Smooth muscle cell (in vitro differentiated cells): ENCODE data around the gene SFMBT1. TPM values are rescaled to one million over a fixed set of nuclear protein-coding genes. Genes with fewer than 3 reads are reported as not detected.

ENCODE experiments used
- DNase-seq: peaks from one replicate; lab custom pipeline; 2025; ENCODE audit not compliant: unreplicated experiment; lab: John Stamatoyannopoulos, UW
- H2AFZ ChIP-seq: fragments of 200-600 bp; sonication (generic); 2 replicates; pipeline ENCODE4 v1.6.0; 2016; ENCODE audit warnings: antibody characterized with exemption, low read depth, mild to moderate bottlenecking
- H3F3A ChIP-seq: fragments of 200-600 bp; sonication (generic); 2 replicates; pipeline ENCODE4 v1.6.0; 2017; ENCODE audit warnings: antibody characterized with exemption, low read depth
- H3K27ac ChIP-seq: fragments of 200-600 bp; sonication (generic); 2 replicates; pipeline ENCODE4 v1.5.1; 2016; ENCODE audit warnings: low read depth, mild to moderate bottlenecking
- H3K27me3 ChIP-seq: fragments of 200-600 bp; sonication (generic); 2 replicates; pipeline ENCODE4 v1.6.1; 2016; ENCODE audit warnings: low read depth, mild to moderate bottlenecking
- H3K36me3 ChIP-seq: fragments of 200-600 bp; sonication (generic); 2 replicates; pipeline ENCODE4 v1.5.1; 2016; ENCODE audit warnings: low read depth
- H3K4me1 ChIP-seq: fragments of 200-600 bp; sonication (generic); 2 replicates; pipeline ENCODE4 v1.5.1; 2016; ENCODE audit warnings: low read depth
- H3K4me2 ChIP-seq: fragments of 200-600 bp; sonication (generic); 2 replicates; pipeline ENCODE4 v1.6.0; 2016; ENCODE audit warnings: mild to moderate bottlenecking
- H3K4me3 ChIP-seq: fragments of 200-600 bp; sonication (generic); 2 replicates; pipeline ENCODE4 v1.5.1; 2016; ENCODE audit warnings: mild to moderate bottlenecking
- H3K79me2 ChIP-seq: fragments of 200-600 bp; sonication (generic); 2 replicates; pipeline ENCODE4 v1.6.0; 2016; ENCODE audit warnings: low read depth, mild to moderate bottlenecking
- H3K9ac ChIP-seq: fragments of 200-600 bp; sonication (generic); 2 replicates; pipeline ENCODE4 v1.6.0; 2016; ENCODE audit warnings: low read depth
- H3K9me3 ChIP-seq: fragments of 200-600 bp; sonication (generic); replicated peaks from 2 replicates; pipeline ENCODE4 v1.5.1; 2016; ENCODE audit warnings: low read depth
- H4K20me1 ChIP-seq: fragments of 200-600 bp; sonication (generic); 2 replicates; pipeline ENCODE4 v1.6.0; 2016; ENCODE audit warnings: low read depth
- CTCF ChIP-seq: fragments of 200-600 bp; sonication (generic); IDR thresholded peaks from 2 replicates; pipeline ENCODE4 v1.5.1; 2017; ENCODE audit warnings: borderline replicate concordance, mild to moderate bottlenecking, antibody characterized with exemption; ENCODE audit not compliant: insufficient read depth, poor library complexity, severe bottlenecking
- WGBS: methylation state at CpG from one replicate; pipeline ENCODE4 v1.1.7; 2016; ENCODE audit warnings: low lambda C conversion rate; 5-methylcytosine and 5-hydroxymethylcytosine counted together
- polyA plus RNA-seq: library from polyadenylated mRNA; unstranded; fragments of >200 nt; fragmentation: Nextera tagmentation; extraction: Ambion mirVana; gene quantifications from 2 replicates; pipeline ENCODE4 v1.2.1, GENCODE V29; 2016
- total RNA-seq: library from RNA; depleted of rRNA; stranded (reverse); fragments of >200 nt; gene quantifications from 2 replicates; pipeline ENCODE4 v1.2.3, GENCODE V29; 2014

SFMBT1 gene
- total RNA-seq: 2.2 and 2.4 TPM in 2 replicates
- 1.3 and 1.4 TPM in 2 replicates for polyA plus RNA-seq

GRCh38 chr3:53045518-53046170 is at the start of gene SFMBT1:
Gene SFMBT1, minus strand, starts transcription at chr3:53046073. Its CDS starts 76,945 bp downstream, at chr3:52969128.
- H3K36me3 ChIP-seq: no peaks in the 10 kb centered on the region
- H3K27me3 ChIP-seq: peaks cover 27% of the 10 kb centered on the region
- no peaks in the 10 kb centered on the region for H3K9me3 ChIP-seq
- no peaks in the 10 kb centered on the region for H3K4me1 ChIP-seq
- no peak within 1 kb of the TSS for H3K9ac ChIP-seq
- H3K27ac ChIP-seq: no peak within 1 kb of the TSS
- peak within 1 kb of the TSS; percentile 99 for H2AFZ ChIP-seq
- DNase-seq: peak; percentile 33
- peak within 1 kb of the TSS; percentile 93 for H3K4me3 ChIP-seq
- H3K4me2 ChIP-seq: peak within 1 kb of the TSS; percentile 98
- WGBS: under 1% methylated on average over 21 of the region's 117 CpGs
- peaks cover 7% of the 10 kb centered on the region for H4K20me1 ChIP-seq
- H3K79me2 ChIP-seq: peaks cover 4% of the 10 kb centered on the region
- H3F3A ChIP-seq: peaks cover 14% of the 10 kb centered on the region
- TF ChIP-seq CTCF: no peak

GRCh38 chr3:53092942-53093341 is 47.1 kb upstream of the SFMBT1 start:
- Histone ChIP-seq H3F3A (no peaks in the 10 kb centered on the region), H3K9me3 (no peaks in the 10 kb centered on the region), H4K20me1 (no peaks in the 10 kb centered on the region), H3K27ac (no peak overlapping the region), H3K4me2 (no peak overlapping the region), H3K4me1 (no peaks in the 10 kb centered on the region), H3K4me3 (no peak overlapping the region), H3K9ac (no peak overlapping the region), H3K79me2 (no peaks in the 10 kb centered on the region), H3K36me3 (no peaks in the 10 kb centered on the region), H2AFZ (no peak overlapping the region), H3K27me3 (no peaks in the 10 kb centered on the region)
- no peak for DNase-seq
- no peak for TF ChIP-seq CTCF
- 93% methylated on average over 2 of the region's 2 CpGs for whole genome bisulfite sequencing

- no peaks in the 10 kb centered on the region for H3K36me3 ChIP-seq
- H3K4me1 ChIP-seq: no peaks in the 10 kb centered on the region
- H3K9ac ChIP-seq: no peak overlapping the region
- H3K4me2 ChIP-seq: no peak overlapping the region
- TF ChIP-seq CTCF: no peak
- no peaks in the 10 kb centered on the region for H3K79me2 ChIP-seq
- no peaks in the 10 kb centered on the region for H3K9me3 ChIP-seq
- no peak overlapping the region for H2AFZ ChIP-seq
- H3K27me3 ChIP-seq: no peaks in the 10 kb centered on the region
- no peaks in the 10 kb centered on the region for H4K20me1 ChIP-seq
- H3K27ac ChIP-seq: no peak overlapping the region
- DNase-seq: no peak
- WGBS: 98% methylated on average over 11 of the region's 11 CpGs
- H3F3A ChIP-seq: no peaks in the 10 kb centered on the region
- H3K4me3 ChIP-seq: no peak overlapping the region
Measured at GRCh38 chr3:53092216-53092615, 46.3 kb upstream of the SFMBT1 start.

- no peak overlapping the region for H3K9ac ChIP-seq
- no peaks in the 10 kb centered on the region for H3K36me3 ChIP-seq
- DNase-seq: no peak
- H3K9me3 ChIP-seq: no peaks in the 10 kb centered on the region
- no peak for TF ChIP-seq CTCF
- H3K4me3 ChIP-seq: no peak overlapping the region
- H3K4me2 ChIP-seq: no peak overlapping the region
- H4K20me1 ChIP-seq: no peaks in the 10 kb centered on the region
- no peaks in the 10 kb centered on the region for H3K27me3 ChIP-seq
- H3K79me2 ChIP-seq: no peaks in the 10 kb centered on the region
- H3F3A ChIP-seq: no peaks in the 10 kb centered on the region
- no peak overlapping the region for H3K27ac ChIP-seq
- H2AFZ ChIP-seq: no peak overlapping the region
- H3K4me1 ChIP-seq: no peaks in the 10 kb centered on the region
- 94% methylated on average over 5 of the region's 5 CpGs for WGBS
Measured at GRCh38 chr3:53091011-53091410, 45.1 kb upstream of the SFMBT1 start.
